ENCODE measurements around the gene UQCR10.

DNA sequence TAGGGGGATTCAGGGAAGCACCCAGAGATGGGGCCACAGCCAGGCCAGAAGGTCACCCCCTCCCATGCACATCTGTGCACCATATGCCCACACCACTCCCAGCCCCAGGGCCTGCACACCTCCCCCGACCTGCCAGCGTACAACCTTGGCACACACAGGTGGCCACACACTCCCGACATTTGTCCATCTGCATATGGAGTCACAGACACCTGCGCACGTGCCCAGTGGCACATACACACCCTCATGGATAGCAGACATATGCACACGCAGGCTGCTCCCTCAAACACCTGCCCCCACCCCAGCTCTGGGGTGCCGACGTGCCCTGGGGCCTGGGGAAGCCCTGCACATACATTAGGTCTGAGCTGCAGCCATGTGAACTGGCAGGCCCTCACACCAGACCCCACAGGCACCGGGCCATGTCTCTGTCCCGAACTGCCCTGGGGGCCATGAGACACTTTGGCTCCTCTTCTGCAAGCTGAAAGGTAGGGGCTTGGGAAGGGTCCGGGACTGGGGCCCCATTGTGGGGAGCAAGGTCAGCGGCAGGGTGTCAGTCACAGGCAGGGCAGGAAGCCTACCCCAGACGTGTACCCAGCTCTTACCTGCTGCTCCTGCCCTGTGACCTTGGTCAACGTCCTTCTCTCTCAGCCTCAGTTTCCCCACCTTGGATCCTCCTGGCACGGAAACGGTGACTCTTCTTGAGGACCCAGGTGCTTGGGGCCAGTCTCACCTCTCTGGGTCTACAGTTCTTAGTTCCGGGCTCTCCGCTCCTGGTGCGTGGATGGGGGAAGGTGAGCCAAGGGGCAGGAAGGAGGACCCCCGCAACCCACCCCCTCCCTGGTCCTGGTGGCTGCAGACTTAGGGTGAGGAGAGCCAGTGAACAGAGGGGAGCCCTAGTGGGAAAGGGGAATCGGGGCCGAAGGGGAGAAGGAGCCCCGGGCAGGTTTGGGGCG lies 47.9 kb upstream of the UQCR10 start:
- TF ChIP-seq, protein P1, sequence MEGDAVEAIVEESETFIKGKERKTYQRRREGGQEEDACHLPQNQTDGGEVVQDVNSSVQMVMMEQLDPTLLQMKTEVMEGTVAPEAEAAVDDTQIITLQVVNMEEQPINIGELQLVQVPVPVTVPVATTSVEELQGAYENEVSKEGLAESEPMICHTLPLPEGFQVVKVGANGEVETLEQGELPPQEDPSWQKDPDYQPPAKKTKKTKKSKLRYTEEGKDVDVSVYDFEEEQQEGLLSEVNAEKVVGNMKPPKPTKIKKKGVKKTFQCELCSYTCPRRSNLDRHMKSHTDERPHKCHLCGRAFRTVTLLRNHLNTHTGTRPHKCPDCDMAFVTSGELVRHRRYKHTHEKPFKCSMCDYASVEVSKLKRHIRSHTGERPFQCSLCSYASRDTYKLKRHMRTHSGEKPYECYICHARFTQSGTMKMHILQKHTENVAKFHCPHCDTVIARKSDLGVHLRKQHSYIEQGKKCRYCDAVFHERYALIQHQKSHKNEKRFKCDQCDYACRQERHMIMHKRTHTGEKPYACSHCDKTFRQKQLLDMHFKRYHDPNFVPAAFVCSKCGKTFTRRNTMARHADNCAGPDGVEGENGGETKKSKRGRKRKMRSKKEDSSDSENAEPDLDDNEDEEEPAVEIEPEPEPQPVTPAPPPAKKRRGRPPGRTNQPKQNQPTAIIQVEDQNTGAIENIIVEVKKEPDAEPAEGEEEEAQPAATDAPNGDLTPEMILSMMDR (IDR thresholded peaks at IDR 0.05), result no peak
- no peak for TF ChIP-seq POLR2A (IDR thresholded peaks at IDR 0.05)
